Measurements from ENCODE around the gene MAST4.

MAST4 gene

GRCh38 chr5:67139030-67139429 is 542.8 kb downstream of the MAST4 start:
- peaks cover 0 to 15% of the 10 kb centered on the region in 2 experiments; a peak in 1 of 3 replicates for H3K36me3 ChIP-seq (ENCODE audit: control insufficient read depth in 2 of 2, insufficient read depth in 1 of 2, low read length in 2 of 2)
- ChIA-PET POLR2A (no interaction called here), CTCF (interaction anchor here (0.6 to 2.0 kb wide), 4 partner anchors 11 to 831 kb away, joined by 3 to 5 read pairs (median 4); no protein-coding TSS in a partner anchor)
- H3K9me3 ChIP-seq (ENCODE audit: control insufficient read depth, insufficient read depth, low read depth, low read length), result no peaks in the 10 kb centered on the region
- no peak overlapping the region for H3K4me3 ChIP-seq (ENCODE audit: low read depth, low read length)
- H3K27ac ChIP-seq (ENCODE audit: extremely low read depth, low read depth, low read length), result no peak overlapping the region
- no peaks in the 10 kb centered on the region; the same call in 1 of the 2 replicates for H3K4me1 ChIP-seq (ENCODE audit: control insufficient read depth, insufficient read depth, low read length)
- TF ChIP-seq ZNF571 (tag by site-specific recombination; IDR thresholded peaks at IDR 0.05), result no peak
- TF ChIP-seq ZNF133 (tag by site-specific recombination; IDR thresholded peaks at IDR 0.05), result no peak
- TF ChIP-seq PRDM6 (tag by site-specific recombination; IDR thresholded peaks at IDR 0.05), result no peak
- no peak for TF ChIP-seq ZBTB44 (tag by site-specific recombination; IDR thresholded peaks at IDR 0.05)
- TF ChIP-seq ZNF660 (tag by site-specific recombination; IDR thresholded peaks at IDR 0.05), result no peak
- no peak for TF ChIP-seq ZNF37A (tag by site-specific recombination; IDR thresholded peaks at IDR 0.05)
- TF ChIP-seq MYNN (tag by site-specific recombination; IDR thresholded peaks at IDR 0.05; ENCODE audit: borderline replicate concordance), result no peak

- CTCF ChIA-PET, result interaction anchor here (0.6 to 1.2 kb wide), 2 partner anchors 10 to 22 kb away, joined by 3 to 5 read pairs; no protein-coding TSS in a partner anchor
- POLR2A ChIA-PET, result no interaction called here
- no peak for TF ChIP-seq ZNF211 (tag by site-specific recombination; IDR thresholded peaks at IDR 0.05; ENCODE audit: low read depth)
- peak; percentile 71 for TF ChIP-seq ZNF449 (tag by site-specific recombination; IDR thresholded peaks at IDR 0.05)
- Histone ChIP-seq H3K4me3 (ENCODE audit: low read depth, low read length) (no peak overlapping the region), H3K9me3 (ENCODE audit: control insufficient read depth, insufficient read depth, low read depth, low read length) (no peaks in the 10 kb centered on the region), H3K4me1 (ENCODE audit: control insufficient read depth, insufficient read depth, low read length) (no peaks in the 10 kb centered on the region; the same call in 1 of the 2 replicates), H3K27ac (ENCODE audit: extremely low read depth, low read depth, low read length) (no peak overlapping the region), H3K36me3 (ENCODE audit: control insufficient read depth in 2 of 2, insufficient read depth in 1 of 2, low read length in 2 of 2) (peaks cover 0 to 29% of the 10 kb centered on the region in 2 experiments; a peak in 1 of 3 replicates)
Observed at GRCh38 chr5:67140413-67140812, 544.2 kb downstream of the MAST4 start.

GRCh38 chr5:67141644-67142043 is 545.5 kb downstream of the MAST4 start:
- Histone ChIP-seq H3K9me3 (ENCODE audit: control insufficient read depth, insufficient read depth, low read depth, low read length) (no peaks in the 10 kb centered on the region), H3K27ac (ENCODE audit: extremely low read depth, low read depth, low read length) (no peak overlapping the region), H3K36me3 (ENCODE audit: control insufficient read depth in 2 of 2, insufficient read depth in 1 of 2, low read length in 2 of 2) (peaks cover 0 to 33% of the 10 kb centered on the region in 2 experiments; a peak in 1 of 3 replicates), H3K4me1 (ENCODE audit: control insufficient read depth, insufficient read depth, low read length) (no peaks in the 10 kb centered on the region; the same call in 1 of the 2 replicates), H3K4me3 (ENCODE audit: low read depth, low read length) (no peak overlapping the region)
- TF ChIP-seq ZNF654 (tag by site-specific recombination; IDR thresholded peaks at IDR 0.05; ENCODE audit: low read depth) (no peak), MYNN (tag by site-specific recombination; IDR thresholded peaks at IDR 0.05; ENCODE audit: borderline replicate concordance) (no peak), ZNF600 (tag by site-specific recombination; IDR thresholded peaks at IDR 0.05) (no peak), ZBTB44 (tag by site-specific recombination; IDR thresholded peaks at IDR 0.05) (no peak), ZNF513 (tag by site-specific recombination; IDR thresholded peaks at IDR 0.05) (no peak), ZNF18 (tag by site-specific recombination; IDR thresholded peaks at IDR 0.05) (no peak), ZNF148 (tag by site-specific recombination; IDR thresholded peaks at IDR 0.05; ENCODE audit: borderline replicate concordance) (no peak), ZNF394 (tag by site-specific recombination; IDR thresholded peaks at IDR 0.05; ENCODE audit: borderline replicate concordance) (no peak), ZNF830 (tag by site-specific recombination; IDR thresholded peaks at IDR 0.05; ENCODE audit: low read depth) (no peak)
- POLR2A ChIA-PET, result no interaction called here
- CTCF ChIA-PET, result no interaction called here
